Fibroblast of lung (primary cell): ENCODE results near the gene KLHL26.

Experiments
- EZH2 ChIP-seq: IDR thresholded peaks from 2 replicates; pipeline ENCODE4 v1.5.1; 2012; ENCODE audit warnings: low read length, control low read depth, mild to moderate bottlenecking; ENCODE audit errors: missing control alignments
- TF ChIP-seq, protein P1 (sequence below), 2 donors: IDR thresholded peaks in 1 of 2; conservative IDR thresholded peaks in 1 of 2; 1 replicate in 1 of 2; 2 replicates in 1 of 2; pipeline ENCODE4 v1.5.1; 2011 to 2012; ENCODE audit warnings: low read length in 2 of 2, control low read depth in 1 of 2, inconsistent platforms in 1 of 2, low read depth in 1 of 2, mild to moderate bottlenecking in 1 of 2

DNA sequence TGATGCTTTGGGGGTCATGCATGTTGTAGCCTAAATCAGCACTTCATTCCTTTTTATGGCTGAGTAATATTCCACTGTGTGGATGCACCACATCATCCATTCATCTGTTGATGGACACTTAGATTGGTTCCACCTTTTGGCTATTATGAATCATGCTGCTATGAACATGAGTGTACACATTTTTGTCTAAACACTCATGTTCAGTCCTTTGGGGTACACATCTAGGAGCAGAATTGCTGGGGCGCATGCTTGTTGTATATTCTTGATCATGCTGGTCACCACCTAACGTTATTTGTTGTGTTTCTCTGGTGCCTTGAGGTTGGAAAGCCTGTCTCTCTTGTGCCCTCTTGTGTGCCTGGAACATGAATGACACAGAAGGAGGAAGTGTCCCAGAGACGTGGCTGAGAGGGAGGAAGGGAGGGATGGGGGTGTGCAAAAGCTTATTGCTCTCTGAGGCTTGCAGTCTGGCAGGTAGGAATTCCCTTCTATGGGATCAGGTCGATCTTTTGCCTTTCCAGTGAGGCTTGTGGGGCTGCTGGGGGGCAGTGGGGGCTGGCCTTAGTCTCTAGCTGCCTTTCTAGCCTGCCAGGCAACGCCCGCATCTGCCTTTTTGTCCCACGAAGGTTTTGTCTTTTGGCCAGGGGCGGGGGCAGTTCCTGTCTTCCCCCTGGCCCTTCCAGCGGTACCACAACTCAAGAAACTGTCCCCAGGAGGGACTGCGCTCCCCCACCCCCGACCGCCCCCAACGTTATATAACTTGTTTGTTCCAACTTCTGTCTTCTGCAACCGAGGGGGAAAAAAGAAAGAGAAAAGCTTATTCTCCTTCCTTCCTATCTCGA lies 7.6 kb downstream of the KLHL26 start:
- TF ChIP-seq EZH2 = no peak
- TF ChIP-seq, protein P1, sequence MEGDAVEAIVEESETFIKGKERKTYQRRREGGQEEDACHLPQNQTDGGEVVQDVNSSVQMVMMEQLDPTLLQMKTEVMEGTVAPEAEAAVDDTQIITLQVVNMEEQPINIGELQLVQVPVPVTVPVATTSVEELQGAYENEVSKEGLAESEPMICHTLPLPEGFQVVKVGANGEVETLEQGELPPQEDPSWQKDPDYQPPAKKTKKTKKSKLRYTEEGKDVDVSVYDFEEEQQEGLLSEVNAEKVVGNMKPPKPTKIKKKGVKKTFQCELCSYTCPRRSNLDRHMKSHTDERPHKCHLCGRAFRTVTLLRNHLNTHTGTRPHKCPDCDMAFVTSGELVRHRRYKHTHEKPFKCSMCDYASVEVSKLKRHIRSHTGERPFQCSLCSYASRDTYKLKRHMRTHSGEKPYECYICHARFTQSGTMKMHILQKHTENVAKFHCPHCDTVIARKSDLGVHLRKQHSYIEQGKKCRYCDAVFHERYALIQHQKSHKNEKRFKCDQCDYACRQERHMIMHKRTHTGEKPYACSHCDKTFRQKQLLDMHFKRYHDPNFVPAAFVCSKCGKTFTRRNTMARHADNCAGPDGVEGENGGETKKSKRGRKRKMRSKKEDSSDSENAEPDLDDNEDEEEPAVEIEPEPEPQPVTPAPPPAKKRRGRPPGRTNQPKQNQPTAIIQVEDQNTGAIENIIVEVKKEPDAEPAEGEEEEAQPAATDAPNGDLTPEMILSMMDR (conservative IDR thresholded peaks at IDR 0.05 in 1 of 2, IDR thresholded peaks at IDR 0.05 in 1 of 2; ENCODE audit: low read depth in 1 of 2, low read length in 2 of 2) = no peak
